HPDE6-E6E7 (cell line): Measurements from ENCODE around the gene EIF3K.
A peak's percentile ranks its signal among the peaks of the same experiment; 100 is the strongest.
"Not testable (repeated sequence)": the region's sequence is repeated elsewhere in the genome, so short reads cannot be mapped to it uniquely, and the experiment has no call there.

Experiments
- DNase-seq: peaks from one replicate; pipeline ENCODE4 v3.0.0; 2011; ENCODE audit warnings: missing footprints; ENCODE audit errors: extremely low spot score

Gene EIF3K, protein sequence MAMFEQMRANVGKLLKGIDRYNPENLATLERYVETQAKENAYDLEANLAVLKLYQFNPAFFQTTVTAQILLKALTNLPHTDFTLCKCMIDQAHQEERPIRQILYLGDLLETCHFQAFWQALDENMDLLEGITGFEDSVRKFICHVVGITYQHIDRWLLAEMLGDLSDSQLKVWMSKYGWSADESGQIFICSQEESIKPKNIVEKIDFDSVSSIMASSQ

DNA sequence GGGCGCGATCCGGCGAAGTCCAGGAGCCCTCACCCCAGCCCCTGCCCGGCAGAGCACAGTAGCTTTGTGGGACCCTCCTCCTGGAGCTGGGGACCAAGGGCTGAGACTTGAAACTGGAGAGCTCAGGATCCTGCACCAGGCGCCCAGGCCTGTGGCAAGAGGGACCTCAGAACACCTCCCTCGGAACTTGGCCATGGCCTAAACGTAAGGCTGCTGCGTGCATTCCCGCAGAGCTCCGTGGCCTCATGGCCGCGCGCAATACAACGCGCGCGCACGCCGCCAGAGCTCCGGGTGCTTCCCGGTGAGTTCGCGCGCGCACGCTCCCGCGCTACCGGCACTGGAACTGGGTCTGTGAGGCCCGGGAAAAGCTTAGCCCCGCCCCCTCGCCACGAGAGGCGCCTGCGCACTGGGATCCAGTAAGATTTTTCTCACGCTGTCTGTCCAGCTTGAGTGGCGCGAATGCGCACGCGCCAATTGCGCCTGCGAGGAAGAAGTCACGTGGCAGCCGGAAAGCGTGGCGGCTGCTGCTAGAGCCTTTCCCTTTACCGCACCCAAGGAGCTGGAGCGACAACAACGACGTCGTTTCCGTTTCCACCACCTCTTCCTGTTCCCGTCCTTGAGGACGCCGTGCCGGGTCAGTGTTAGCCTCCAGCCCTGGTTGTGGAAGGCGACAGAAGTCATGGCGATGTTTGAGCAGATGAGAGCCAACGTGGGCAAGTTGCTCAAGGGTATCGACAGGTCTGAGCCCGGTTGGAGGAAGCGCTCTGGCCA is at the start of gene EIF3K:
Gene EIF3K (plus strand): TSS at position 599 of the 771 bp plus-strand sequence. CDS start 81 bp downstream, at position 680.
- DNase-seq: peak; percentile 99

DNA sequence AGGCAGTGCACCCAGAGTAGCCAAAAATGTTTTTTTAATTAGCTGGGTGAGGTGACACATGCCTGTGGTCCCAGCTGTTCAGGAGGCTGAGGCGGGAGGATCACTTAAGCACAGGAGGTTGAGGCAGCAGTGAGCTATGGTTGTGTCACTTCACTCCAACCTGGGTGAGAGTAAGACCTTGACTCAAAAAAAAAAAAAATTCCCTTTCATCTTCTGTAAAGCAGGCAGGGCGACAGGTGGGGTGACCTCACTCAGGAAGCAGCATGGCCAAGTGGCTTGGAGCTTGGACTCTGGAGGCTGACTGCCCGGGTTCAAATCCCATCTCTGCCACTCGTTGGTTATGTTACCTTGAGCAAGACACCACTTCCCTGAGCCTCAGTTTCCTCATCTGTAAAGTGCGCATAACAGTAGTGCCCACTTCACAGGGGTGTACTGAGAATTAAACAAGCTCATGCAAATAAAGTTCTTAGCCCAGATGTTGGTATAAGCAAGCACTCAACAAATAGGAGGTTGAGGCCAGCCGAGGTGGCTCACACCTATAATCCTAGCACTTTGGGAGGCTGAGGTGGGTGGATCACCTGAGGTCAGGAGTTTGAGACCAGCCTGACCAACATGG is 49.5 kb upstream of the EIF3K start:
- DNase-seq: no peak

DNA sequence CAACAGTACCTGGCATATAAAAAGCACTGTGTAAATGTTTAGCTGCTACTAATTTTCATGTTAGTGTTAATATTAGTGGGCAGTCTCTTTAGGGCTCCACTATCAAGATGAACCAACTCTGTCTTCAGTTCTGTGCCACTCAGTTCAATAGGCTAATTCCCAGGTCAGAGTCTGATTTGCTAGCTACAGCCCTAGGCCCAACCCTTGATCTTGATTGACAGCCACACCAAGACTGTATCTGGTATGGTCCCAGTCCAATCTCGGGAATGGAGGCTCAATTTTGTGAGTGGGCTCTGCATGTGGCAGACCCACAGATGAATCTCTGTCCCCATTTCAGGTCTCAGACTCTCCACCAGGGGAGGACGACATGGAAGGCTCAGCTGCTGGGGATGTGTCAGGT is 47.3 kb upstream of the EIF3K start:
- DNase-seq: no peak

DNA sequence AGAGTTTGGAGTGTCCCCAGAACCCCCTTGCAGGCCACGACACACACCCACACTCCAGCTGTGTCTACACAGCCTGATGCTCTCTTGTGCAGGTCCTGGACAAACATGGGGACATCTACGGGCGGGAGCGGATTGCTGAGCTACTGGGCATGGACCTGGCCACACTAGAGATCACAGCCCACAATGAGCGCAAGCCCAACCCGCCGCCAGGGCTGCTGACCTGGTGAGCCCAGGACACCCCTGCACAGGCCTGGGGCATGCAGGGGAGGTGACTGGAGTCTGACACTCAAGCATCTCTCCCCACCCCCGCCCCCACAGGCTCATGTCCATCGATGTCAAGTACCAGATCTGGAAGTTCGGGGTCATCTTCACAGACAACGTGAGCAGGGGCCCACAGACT is 41.2 kb upstream of the EIF3K start:
- no peak for DNase-seq

DNA sequence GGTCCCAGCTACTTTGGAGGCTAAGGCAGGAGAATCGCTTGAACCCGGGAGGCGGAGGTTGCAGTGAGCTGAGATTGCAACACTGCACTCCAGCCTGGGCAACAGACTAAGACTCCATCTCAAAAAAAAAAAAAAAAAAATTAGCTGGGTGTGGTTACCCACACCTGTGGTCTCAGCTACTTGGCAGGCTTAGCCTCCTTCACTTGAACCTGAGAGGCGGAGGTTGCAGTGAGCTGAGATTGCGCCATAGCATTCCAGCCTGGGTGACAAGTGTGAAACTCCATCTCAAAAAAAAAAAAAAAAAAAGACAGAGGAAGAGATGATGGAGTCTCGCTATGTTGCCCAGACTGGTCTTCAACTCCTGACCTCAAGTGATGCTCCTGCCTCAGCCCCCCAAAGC is 39.7 kb upstream of the EIF3K start:
- not testable (repeated sequence) for DNase-seq

DNA sequence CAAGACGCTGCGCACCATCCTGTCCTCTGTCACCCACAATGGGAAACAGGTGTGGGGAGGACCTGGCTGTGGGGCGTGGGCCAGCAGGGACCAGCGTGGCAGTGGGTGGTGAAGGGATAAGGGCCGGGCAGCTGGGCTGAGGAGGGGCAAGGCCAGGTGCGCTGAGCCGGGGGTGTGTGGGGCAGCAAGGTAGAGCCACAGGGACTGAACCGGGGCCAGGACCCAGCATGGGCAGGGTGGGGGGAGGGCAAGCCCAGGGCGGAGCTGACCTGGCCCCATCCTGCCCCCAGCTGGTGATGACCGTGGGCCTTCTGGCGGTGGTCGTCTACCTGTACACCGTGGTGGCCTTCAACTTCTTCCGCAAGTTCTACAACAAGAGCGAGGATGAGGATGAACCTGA is 38.9 kb upstream of the EIF3K start:
- DNase-seq: no peak

DNA sequence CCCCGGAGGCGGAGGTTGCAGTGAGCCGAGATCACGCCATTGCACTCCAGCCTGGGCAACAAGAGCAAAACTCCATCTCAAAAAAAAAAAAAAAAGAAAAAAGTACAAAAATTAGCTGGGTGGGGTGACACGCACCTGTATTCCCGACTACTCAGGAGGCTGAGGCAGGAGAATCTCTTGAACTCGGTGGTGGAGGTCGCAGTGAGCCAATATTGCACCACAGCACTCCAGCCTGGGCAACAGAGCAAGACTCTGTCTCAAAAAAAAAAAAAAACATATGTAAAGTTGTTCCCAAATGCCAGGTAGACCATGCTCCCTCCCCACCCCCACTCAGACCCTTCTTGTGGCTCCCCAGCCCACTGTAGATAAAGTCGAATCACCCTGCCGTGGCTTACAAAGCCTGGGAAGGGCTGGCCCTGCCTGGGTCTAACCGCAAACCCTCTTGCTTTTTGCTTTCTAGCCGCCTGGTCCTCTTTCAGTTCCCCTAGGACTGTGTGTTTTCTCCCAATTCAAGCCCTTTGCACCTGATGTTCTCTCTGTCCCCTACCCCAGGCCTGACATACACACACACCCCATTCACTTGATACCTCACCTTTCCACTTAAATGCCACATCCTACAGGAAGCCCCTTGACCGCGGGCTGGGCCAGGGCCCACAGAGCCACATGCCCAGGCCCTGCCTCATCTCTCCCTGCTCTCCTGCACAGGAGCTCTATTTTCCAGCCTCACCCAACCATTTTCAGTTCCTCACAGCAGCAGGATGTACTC is 35.6 kb upstream of the EIF3K start:
- no peak for DNase-seq

DNA sequence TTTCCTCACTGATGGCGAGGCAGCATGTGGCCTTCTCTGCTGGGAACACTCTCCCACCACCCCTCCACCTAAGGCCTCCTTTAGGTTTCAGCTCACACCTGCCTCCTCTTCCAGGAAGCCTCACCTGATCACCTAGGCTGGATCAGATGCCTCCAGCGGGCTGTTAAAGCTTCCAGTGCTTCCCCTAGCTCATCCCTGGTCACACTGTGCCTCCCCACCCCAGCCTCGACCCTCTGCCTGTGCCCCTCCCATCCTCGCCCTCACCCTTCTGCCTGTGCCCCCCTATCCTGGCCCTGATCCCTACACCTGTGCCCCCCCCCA is 35.0 kb upstream of the EIF3K start:
- no peak for DNase-seq

DNA sequence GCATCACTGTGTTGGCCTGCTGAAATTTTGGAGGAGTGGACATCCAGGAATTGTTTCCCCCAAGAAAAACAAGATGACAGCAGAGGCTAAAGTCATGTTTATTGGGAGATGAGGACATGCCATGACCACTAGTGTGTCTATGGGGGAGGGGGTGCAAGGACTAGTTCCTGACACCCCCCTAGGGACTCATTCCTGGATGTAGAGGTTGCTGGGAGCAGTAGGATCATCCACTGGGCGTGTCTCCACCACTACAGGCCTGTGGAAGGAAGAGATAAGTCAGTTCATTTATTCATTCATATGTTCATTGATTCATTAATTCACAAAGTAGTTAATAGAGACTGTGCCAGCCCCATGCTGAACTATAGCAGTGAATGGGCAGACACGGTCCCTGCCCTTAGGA is 31.4 kb upstream of the EIF3K start:
- DNase-seq: no peak

DNA sequence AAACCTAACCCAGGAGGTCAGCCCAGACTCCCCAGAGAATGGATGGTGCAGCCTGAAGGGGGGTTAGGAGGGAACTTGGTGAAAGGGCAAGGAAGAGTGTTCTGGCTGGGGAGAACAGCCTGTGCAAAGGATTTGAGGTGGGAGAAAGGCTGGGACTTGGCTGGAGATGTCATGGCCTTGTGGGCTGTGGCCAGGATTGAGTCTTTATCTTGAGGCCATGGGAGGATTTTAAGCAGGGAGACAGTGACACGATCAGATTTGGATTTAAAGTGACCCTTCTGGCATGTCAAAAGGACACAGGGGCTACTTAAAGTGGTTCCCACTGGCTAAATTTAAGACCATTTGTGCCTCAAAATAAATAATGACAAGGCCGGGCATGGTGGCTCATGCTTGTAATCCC is 30.9 kb upstream of the EIF3K start:
- no peak for DNase-seq

DNA sequence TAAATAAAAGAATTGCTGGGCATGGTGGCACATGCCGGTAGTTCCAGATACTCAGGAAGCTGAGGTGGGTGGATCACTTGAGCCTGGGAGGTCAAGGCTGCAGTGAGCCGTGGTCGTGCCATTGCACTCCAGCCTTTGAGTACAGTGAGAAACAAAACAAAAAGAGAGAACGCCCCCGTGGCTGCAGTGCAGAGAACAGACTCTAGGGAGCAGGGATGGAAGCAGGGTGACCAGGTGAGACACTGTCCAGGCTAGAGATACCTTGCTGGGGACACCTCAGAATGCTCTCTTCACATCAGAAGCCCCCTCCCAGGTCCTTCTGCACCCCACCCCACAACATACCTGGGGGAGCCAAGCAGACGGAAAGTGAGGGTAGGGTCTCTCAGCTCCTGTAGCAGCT is 26.0 kb upstream of the EIF3K start:
- no peak for DNase-seq

DNA sequence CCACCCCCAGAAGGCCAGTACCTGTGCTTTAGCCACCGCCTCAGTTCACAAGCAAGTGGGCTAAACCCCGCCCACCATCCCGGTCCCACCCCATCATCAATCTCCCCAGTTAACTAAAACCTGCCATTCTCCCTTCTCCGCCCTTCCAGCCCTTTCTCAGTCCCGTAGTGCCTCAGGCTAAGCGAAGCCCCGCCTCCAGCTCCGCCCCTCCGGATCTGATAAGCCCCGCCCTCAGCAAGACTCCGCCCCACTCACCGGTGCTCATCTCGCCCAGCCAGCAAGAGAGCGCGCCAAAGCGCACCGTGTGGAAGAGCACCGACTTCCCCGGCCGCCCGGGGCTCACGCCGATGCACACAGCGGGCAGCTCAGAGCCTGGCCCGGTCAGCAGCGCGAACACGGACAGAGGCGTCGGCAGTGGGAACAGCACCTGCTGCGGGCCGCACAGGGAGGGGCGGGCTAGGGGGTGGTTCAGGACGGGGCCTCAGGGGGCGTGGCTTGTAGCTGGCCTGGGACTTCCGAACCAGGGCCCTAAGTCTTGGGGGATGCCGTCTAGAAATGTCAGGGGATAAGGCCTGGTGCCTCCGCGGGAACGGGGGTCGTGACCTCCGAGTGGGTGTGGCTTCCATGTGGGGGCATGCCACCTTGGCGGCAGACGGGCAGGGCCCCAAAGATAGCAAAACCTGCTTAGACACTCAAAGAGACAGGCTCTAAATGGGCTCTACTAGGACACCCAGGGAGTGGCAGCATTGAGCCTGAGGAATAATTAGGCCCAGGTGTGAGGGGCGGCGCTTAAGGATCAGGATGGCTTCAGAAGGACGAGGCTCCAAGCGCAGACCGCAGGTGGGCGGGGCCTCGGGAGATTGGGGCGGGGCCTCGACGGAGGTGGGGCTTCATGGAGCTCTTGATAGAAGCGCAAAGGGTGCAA is 22.7 kb upstream of the EIF3K start:
- DNase-seq: peak; percentile 49

DNA sequence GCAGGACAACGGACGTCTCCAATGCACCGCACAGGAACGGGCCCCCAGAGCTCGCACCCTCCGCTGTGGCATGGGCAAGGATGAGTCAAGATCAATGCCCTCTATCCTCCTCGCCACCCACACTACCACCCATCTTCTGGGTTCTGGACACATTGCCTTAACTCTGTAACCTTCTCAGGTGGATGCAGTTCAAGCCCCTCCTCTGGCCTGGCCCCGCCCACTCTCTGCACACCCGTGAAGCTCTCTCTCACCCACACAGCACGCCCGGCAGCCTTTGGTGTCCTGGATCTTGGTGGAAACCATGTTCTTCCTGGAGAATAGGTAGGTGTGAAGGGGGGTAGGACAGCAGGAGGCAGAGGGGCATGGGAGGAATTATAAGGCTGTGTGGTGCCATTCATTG is 21.9 kb upstream of the EIF3K start:
- DNase-seq: no peak

DNA sequence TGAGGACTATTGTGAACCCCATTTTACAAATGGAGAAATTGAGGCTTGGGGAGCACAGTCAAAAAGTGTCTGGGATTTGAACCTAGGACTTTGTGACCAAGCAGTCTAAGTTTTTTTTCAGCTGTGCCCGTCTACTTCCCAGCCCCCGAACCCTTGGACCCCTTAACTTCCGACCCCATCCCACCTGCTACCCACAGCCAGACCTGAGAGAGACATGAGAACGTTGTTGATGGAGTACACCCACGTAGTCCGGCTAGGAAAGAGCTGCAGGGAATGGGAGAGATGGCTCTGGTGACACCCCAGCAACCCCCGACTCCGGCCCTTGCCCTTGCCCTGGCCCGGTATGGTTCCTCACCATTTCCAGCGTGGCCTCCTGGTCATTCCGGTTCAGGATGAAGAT is 19.3 kb upstream of the EIF3K start:
- DNase-seq: no peak

DNA sequence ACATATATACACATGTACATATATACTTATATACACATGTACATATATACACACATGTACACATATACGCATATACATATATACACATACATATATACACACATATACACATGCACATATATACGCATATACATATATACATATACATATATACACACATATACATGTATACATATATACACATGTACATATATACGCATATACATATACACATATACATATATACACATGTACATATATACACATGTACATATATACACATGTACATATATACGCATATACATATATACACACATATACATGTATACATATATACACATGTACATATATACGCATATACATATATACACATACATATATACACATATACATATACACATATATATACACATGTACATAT is 16.1 kb upstream of the EIF3K start:
- not testable (repeated sequence) for DNase-seq

DNA sequence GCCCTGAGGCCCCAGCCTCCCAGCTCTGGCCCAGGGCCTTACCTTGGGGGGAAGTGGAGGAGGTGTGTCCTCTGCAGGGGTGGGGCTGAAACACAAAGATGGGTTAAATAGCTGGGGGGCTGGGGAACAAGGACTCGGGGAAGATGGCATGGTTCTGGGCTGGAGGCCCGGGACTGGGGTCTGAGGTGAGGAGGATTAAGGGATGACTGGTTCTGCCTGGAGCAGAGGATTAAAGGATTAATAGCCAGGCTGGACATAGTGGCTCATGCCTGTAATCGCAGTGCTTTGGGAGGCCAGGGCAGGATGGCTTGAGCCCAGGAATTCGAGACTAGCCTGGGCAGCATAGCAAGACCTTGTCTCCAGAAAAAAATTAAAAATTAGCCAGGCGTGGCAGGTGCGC is 12.9 kb upstream of the EIF3K start:
- DNase-seq: no peak

DNA sequence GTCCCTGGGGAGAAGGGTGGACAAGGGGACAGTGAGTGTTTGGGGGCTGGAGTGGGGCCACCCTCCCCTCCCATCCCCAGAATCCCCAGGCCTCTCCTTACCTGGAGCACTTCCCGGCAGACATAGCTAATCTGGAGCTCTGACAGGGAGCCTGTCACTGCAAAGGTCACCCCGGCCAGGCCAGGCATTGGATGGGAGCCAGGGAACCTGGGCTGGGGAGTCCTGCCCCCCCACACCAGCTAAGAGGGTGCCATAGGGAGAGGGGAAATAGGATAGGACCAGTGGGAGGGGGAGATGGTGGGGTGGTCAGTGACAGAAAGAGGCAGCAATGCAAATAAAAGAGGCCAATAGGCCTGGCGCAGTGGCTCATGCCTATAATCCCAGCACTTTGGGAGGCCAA is 4.7 kb upstream of the EIF3K start:
- no peak for DNase-seq

DNA sequence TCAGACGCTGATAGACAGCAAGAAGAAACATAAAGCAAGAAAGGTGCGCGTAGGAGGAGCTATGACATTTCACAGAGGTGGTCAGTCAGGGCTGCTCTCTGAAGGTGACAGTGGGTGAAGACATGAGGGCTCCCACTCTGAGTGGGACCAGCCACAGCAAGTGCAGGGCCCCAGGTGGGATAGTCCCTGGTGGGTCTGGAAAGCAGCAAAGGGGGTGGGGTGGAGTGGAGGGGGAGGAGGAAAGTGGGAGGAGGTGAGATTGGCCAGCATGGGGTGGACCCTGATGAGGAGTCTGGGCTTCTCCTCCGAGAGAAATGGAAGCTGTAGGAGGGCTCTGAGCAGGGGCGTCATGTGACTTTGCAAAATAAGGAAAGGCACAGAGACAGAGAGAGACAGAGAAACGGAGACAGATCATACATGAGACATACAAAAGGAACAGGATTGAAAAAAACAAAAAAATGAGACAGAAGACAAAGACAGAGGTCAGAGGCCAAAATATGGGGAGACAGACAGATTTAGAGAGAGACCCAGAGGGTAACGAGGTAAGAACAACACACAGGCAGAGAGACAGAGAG is 3.9 kb upstream of the EIF3K start:
- DNase-seq: no peak

DNA sequence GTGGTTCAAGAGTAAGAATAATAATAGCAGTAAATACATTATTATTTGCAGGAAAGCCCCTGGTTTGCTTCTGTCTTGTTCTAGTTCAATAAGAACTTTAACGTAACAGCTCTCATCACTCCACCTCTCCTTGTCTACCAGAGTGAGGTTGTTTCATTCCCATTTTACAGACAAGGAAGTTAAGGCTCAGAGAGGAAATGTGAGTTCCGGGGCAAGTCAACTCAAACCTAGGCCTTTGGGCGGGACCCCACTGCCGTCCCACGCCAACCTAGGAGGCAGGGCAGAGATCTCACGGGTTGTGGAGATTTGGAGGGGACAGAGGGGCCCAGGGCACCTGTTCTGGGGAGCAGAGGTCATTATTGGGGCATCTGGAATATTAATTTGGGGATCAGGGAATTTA is 2.7 kb upstream of the EIF3K start:
- no peak for DNase-seq

DNA sequence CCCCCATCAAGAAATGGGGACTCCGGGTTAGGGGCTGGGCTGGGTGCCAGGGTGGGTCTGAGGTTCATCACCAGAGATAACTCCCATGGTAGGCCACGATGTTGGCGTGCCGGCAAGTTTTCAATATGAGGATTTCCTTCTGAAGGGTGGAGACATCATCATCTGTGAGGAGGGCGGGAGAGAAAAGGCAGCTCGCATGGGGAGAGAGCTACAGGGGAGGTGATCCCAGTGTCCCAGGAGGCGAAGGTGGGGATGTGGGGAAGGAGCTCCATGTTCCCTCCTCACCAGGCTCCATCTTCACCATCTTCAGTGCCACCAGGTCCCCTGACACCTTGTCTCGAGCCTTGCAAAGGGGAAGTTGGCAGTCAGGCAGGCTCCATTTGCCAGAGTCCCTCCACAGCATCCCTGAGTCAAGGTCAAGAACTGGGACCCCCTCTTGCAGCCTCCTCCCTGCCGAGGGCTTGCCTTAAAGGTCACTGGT is 1.7 kb upstream of the EIF3K start:
- DNase-seq: no peak
